MM.1S (cell line): ENCODE measurements around the gene SKIC2.

Experiments
- DNase-seq: peaks from one replicate; pipeline ENCODE4 v3.0.0-alpha.2; 2015
- H2AFZ ChIP-seq: fragments of 300-600 bp; sonication (generic); 2 replicates; pipeline ENCODE4 v1.6.0; 2016; ENCODE audit warnings: antibody characterized with exemption, low read length
- H3F3A ChIP-seq: fragments of 300-600 bp; sonication (generic); 2 replicates; pipeline ENCODE4 v1.6.1; 2016; ENCODE audit warnings: mild to moderate bottlenecking, antibody characterized with exemption, low read length, moderate library complexity, mixed read lengths; ENCODE audit not compliant: insufficient read depth
- H3K27ac ChIP-seq: fragments of 300-600 bp; sonication (generic); 2 replicates; pipeline ENCODE4 v1.5.1; 2016; ENCODE audit warnings: mild to moderate bottlenecking, low read length
- H3K27me3 ChIP-seq: fragments of 300-600 bp; sonication (generic); replicated peaks from 2 replicates; pipeline ENCODE4 v1.6.0; 2016; ENCODE audit warnings: low read length; ENCODE audit not compliant: insufficient read depth
- H3K36me3 ChIP-seq: fragments of 300-600 bp; sonication (generic); replicated peaks from 2 replicates; pipeline ENCODE4 v1.6.1; 2016; ENCODE audit warnings: mild to moderate bottlenecking, low read length, mixed read lengths; ENCODE audit not compliant: insufficient read depth
- H3K4me1 ChIP-seq: fragments of 300-600 bp; sonication (generic); 2 replicates; pipeline ENCODE4 v1.6.1; 2016; ENCODE audit warnings: low read length, mixed read lengths
- H3K4me2 ChIP-seq: fragments of 300-600 bp; sonication (generic); 2 replicates; pipeline ENCODE4 v1.6.0; 2016; ENCODE audit warnings: low read depth, low read length
- H3K4me3 ChIP-seq: fragments of 300-600 bp; sonication (generic); 2 replicates; pipeline ENCODE4 v1.5.1; 2016; ENCODE audit warnings: low read length, mixed read lengths
- H3K79me2 ChIP-seq: fragments of 300-600 bp; sonication (generic); 2 replicates; pipeline ENCODE4 v1.6.1; 2016; ENCODE audit warnings: mixed run types, low read length, mixed read lengths
- H3K9ac ChIP-seq: fragments of 300-600 bp; sonication (generic); 2 replicates; pipeline ENCODE4 v1.6.1; 2016; ENCODE audit warnings: low read length, mixed read lengths
- H3K9me2 ChIP-seq: fragments of 300-600 bp; sonication (generic); replicated peaks from 2 replicates; pipeline ENCODE4 v1.6.1; 2016; ENCODE audit warnings: mild to moderate bottlenecking, low read length, mixed read lengths; ENCODE audit not compliant: insufficient read depth
- H3K9me3 ChIP-seq: fragments of 300-600 bp; sonication (generic); replicated peaks from 2 replicates; pipeline ENCODE4 v1.6.1; 2016; ENCODE audit warnings: mild to moderate bottlenecking, low read length, mixed read lengths; ENCODE audit not compliant: insufficient read depth
- H4K20me1 ChIP-seq: fragments of 300-600 bp; sonication (generic); 2 replicates; pipeline ENCODE4 v1.6.1; 2016; ENCODE audit warnings: mild to moderate bottlenecking, low read length, moderate library complexity, mixed read lengths; ENCODE audit not compliant: insufficient read depth
- CTCF ChIP-seq: fragments of 300-600 bp; sonication (generic); IDR thresholded peaks from 2 replicates; pipeline ENCODE4 v1.5.1; 2016; ENCODE audit warnings: antibody characterized with exemption, low read length, mixed read lengths
- EZH2 ChIP-seq: fragments of 300-600 bp; sonication (generic); optimal IDR thresholded peaks from 2 replicates; pipeline ENCODE3; 2017; ENCODE audit warnings: low read depth, mild to moderate bottlenecking, antibody characterized with exemption, low read length, mixed read lengths
- EZH2phosphoT487 ChIP-seq: fragments of 300-600 bp; sonication (generic); IDR thresholded peaks from 2 replicates; pipeline ENCODE4 v1.6.1; 2018; ENCODE audit warnings: antibody characterized with exemption, low read length

Gene SKIC2

DNA sequence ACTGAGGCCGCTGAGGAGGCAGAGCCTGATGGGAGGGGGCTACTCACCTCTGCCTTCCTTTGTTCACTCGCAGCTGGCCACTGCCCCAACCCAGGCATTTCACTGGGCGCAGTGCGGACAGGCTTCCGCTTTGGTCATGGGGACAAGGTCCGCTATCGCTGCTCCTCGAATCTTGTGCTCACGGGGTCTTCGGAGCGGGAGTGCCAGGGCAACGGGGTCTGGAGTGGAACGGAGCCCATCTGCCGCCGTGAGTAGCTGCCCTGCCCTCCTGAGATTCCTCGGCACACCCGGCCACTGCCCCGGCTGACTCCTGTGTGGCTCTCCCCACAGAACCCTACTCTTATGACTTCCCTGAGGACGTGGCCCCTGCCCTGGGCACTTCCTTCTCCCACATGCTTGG, 25.4 kb upstream of the SKIC2 start:
- Histone ChIP-seq H3K27me3 (no peaks in the 10 kb centered on the region; the same call in 1 of the 2 replicates), H3K36me3 (no peaks in the 10 kb centered on the region), H3K4me1 (no peaks in the 10 kb centered on the region), H3K9me3 (no peaks in the 10 kb centered on the region), H3K4me3 (no peak overlapping the region), H2AFZ (no peak overlapping the region), H3K4me2 (no peak overlapping the region), H4K20me1 (no peaks in the 10 kb centered on the region), H3K27ac (no peak overlapping the region), H3K9me2 (no peaks in the 10 kb centered on the region), H3F3A (no peaks in the 10 kb centered on the region), H3K9ac (no peak overlapping the region), H3K79me2 (no peaks in the 10 kb centered on the region)
- no peak for DNase-seq
- TF ChIP-seq CTCF = no peak
- no peak for TF ChIP-seq EZH2phosphoT487
- no peak for TF ChIP-seq EZH2

GRCh38 chr6:31935021-31935420, 24.0 kb upstream of the SKIC2 start:
- no peak overlapping the region for H2AFZ ChIP-seq
- H3K27me3 ChIP-seq = no peaks in the 10 kb centered on the region; the same call in 1 of the 2 replicates
- no peaks in the 10 kb centered on the region for H3K4me1 ChIP-seq
- no peak overlapping the region for H3K9ac ChIP-seq
- no peak for DNase-seq
- no peak overlapping the region for H3K27ac ChIP-seq
- H3K36me3 ChIP-seq = no peaks in the 10 kb centered on the region
- no peak for TF ChIP-seq EZH2
- no peak for TF ChIP-seq EZH2phosphoT487
- no peak for TF ChIP-seq CTCF
- no peaks in the 10 kb centered on the region for H3K9me2 ChIP-seq
- H3K9me3 ChIP-seq = no peaks in the 10 kb centered on the region
- no peak overlapping the region for H3K4me2 ChIP-seq
- no peak overlapping the region for H3K4me3 ChIP-seq
- no peaks in the 10 kb centered on the region for H4K20me1 ChIP-seq
- no peaks in the 10 kb centered on the region for H3K79me2 ChIP-seq
- H3F3A ChIP-seq = no peaks in the 10 kb centered on the region

DNA sequence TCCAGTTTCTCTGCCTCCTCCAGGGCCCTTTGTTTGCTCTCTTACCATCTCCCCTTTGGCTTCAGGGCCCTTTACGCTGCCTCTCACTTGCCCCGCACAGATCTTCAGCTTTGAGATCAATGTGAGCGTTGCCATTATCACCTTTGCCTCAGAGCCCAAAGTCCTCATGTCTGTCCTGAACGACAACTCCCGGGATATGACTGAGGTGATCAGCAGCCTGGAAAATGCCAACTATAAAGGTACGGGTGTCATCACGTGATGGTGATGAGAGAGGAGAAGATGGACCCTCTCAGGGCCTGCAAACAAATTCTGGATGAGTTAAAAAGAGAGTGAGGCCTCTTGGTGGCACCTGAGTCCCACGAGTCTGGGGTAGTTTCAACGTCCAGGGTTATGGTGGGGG, 23.2 kb upstream of the SKIC2 start:
- no peaks in the 10 kb centered on the region; the same call in 1 of the 2 replicates for H3K27me3 ChIP-seq
- H3K36me3 ChIP-seq = no peaks in the 10 kb centered on the region
- no peak for TF ChIP-seq CTCF
- TF ChIP-seq EZH2 = no peak
- TF ChIP-seq EZH2phosphoT487 = no peak
- H3K4me1 ChIP-seq = no peaks in the 10 kb centered on the region
- H3K27ac ChIP-seq = no peak overlapping the region
- no peaks in the 10 kb centered on the region for H3K79me2 ChIP-seq
- DNase-seq = no peak
- no peaks in the 10 kb centered on the region for H3K9me3 ChIP-seq
- no peak overlapping the region for H3K4me2 ChIP-seq
- H4K20me1 ChIP-seq = no peaks in the 10 kb centered on the region
- H3K4me3 ChIP-seq = no peak overlapping the region
- no peaks in the 10 kb centered on the region for H3K9me2 ChIP-seq
- no peak overlapping the region for H2AFZ ChIP-seq
- no peaks in the 10 kb centered on the region for H3F3A ChIP-seq
- H3K9ac ChIP-seq = no peak overlapping the region
